Neural progenitor cell (in vitro differentiated cells): ENCODE results near the gene NAB2. TPM values are rescaled to one million over a fixed set of nuclear protein-coding genes. Genes with fewer than 3 reads are reported as not detected.
A peak's percentile ranks its signal among the peaks of the same experiment; 100 is the strongest.

Source experiments
- DNase-seq: peaks from one replicate; pipeline ENCODE4 v3.0.0-alpha.2; 2016; ENCODE audit warnings: low spot score
- H2AFZ ChIP-seq: fragments of 200-600 bp; sonication (generic); replicated peaks from 2 replicates; pipeline ENCODE4 v1.6.1; 2016; ENCODE audit warnings: antibody characterized with exemption
- H3F3A ChIP-seq: fragments of 200-600 bp; sonication (generic); 2 replicates; pipeline ENCODE4 v1.6.1; 2016; ENCODE audit warnings: antibody characterized with exemption, low read depth
- H3K27ac ChIP-seq: fragments of 200-600 bp; sonication (generic); 2 replicates; pipeline ENCODE4 v1.5.1; 2016; ENCODE audit warnings: mild to moderate bottlenecking
- H3K27me3 ChIP-seq: fragments of 200-600 bp; sonication (generic); 2 replicates; pipeline ENCODE4 v1.6.1; 2016; ENCODE audit warnings: mild to moderate bottlenecking, moderate library complexity
- H3K36me3 ChIP-seq: fragments of 200-600 bp; sonication (generic); 2 replicates; pipeline ENCODE4 v1.5.1; 2016
- H3K4me1 ChIP-seq: fragments of 200-600 bp; sonication (generic); 2 replicates; pipeline ENCODE4 v1.6.1; 2016; ENCODE audit warnings: mixed run types
- H3K4me2 ChIP-seq: fragments of 200-600 bp; sonication (generic); 2 replicates; pipeline ENCODE4 v1.6.1; 2016
- H3K4me3 ChIP-seq: fragments of 200-600 bp; sonication (generic); 2 replicates; pipeline ENCODE4 v1.5.1; 2016
- H3K79me2 ChIP-seq: fragments of 200-600 bp; sonication (generic); 2 replicates; pipeline ENCODE4 v1.6.1; 2016; ENCODE audit warnings: low read depth
- H3K9ac ChIP-seq: fragments of 200-600 bp; sonication (generic); 2 replicates; pipeline ENCODE4 v1.6.1; 2016
- H3K9me3 ChIP-seq: fragments of 200-600 bp; sonication (generic); 2 replicates; pipeline ENCODE4 v1.5.1; 2016; ENCODE audit warnings: low read depth
- H4K20me1 ChIP-seq: fragments of 200-600 bp; sonication (generic); 2 replicates; pipeline ENCODE4 v1.6.1; 2016; ENCODE audit warnings: low read depth
- H3K27ac Mint-ChIP-seq: 3 replicates; pipeline ENCODE4 v1.8.0; 2021; ENCODE audit warnings: mixed read lengths
- H3K27me3 Mint-ChIP-seq: 2 replicates; pipeline ENCODE4 v1.8.0; 2022; ENCODE audit warnings: low read depth, mild to moderate bottlenecking, inconsistent platforms, moderate library complexity, mixed read lengths; ENCODE audit not compliant: insufficient read depth
- H3K36me3 Mint-ChIP-seq: 3 replicates; pipeline ENCODE4 v1.8.0; 2021; ENCODE audit warnings: mixed read lengths
- H3K4me1 Mint-ChIP-seq: 3 replicates; pipeline ENCODE4 v1.8.0; 2021; ENCODE audit warnings: mixed read lengths
- H3K4me3 Mint-ChIP-seq: 3 replicates; pipeline ENCODE4 v1.8.0; 2021; ENCODE audit warnings: mild to moderate bottlenecking, moderate library complexity, mixed read lengths
- H3K9me3 Mint-ChIP-seq: 3 replicates; pipeline ENCODE4 v1.8.0; 2020; ENCODE audit warnings: mixed read lengths
- CTCF ChIP-seq: fragments of 200-600 bp; sonication (generic); IDR thresholded peaks from 2 replicates; pipeline ENCODE4 v1.5.1; 2017; ENCODE audit warnings: antibody characterized with exemption, mild to moderate bottlenecking
- EZH2 ChIP-seq: fragments of 200-600 bp; sonication (generic); IDR thresholded peaks from 2 replicates; pipeline ENCODE4 v1.6.1; 2017; ENCODE audit warnings: antibody characterized with exemption, mild to moderate bottlenecking, moderate library complexity
- EZH2phosphoT487 ChIP-seq: fragments of 200-600 bp; sonication (generic); IDR thresholded peaks from 2 replicates; pipeline ENCODE4 v1.6.1; 2017; ENCODE audit warnings: antibody characterized with exemption
- total RNA-seq: library from RNA; depleted of rRNA; stranded (reverse); fragments of >200 nt; gene quantifications from 2 replicates; pipeline ENCODE4 v1.2.3, GENCODE V29; 2015; ENCODE audit warnings: low replicate concordance

Gene NAB2
- total RNA-seq, 1 donor from 2014 or later: 19.8 TPM

DNA sequence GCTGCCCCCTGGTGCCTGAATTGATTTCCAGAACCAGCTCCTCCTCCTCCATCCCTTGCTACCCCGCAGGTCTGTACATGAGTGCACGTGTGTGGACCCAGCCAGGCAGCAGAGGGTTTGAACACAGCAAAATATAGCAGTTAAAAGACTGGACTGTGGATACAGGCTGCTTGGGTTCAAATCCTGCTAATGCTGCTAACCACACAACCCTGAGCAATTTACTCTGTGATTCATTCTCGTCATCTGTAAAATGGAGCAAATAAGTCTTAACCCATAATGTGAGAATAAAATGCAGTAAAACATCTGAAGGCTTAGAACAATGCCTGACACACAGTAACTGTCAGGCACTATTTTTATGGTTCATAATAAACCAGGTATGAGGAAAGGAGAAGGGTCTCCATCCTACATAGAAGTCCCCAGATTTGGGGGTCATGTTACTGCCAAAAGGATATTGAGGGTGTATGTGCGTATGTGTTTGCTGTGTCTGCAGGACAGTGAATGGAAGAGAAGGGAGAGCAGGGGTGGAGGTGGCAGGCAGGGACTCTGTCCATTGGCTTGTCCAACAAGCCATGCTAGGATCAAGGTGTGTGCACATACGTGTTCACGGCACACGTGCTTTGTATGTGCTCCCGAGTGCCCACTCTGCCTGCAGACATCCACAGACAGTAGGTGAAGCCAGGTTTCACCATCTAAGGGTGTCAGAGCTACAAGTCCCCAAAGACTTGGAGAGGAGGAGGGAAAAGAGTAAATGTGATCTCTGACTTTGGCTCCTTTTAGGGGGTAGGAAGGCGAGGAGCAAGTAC is 23.8 kb downstream of the NAB2 start:
- no peak overlapping the region for H3K27ac ChIP-seq

GRCh38 chr12:57116580-57117281 is 27.8 kb downstream of the NAB2 start:
- Histone ChIP-seq H3K4me3 (no peak overlapping the region), H3K4me1 (no peaks in the 10 kb centered on the region), H3K27me3 (no peaks in the 10 kb centered on the region), H3F3A (peaks cover 3% of the 10 kb centered on the region), H3K36me3 (no peaks in the 10 kb centered on the region), H3K9ac (no peak overlapping the region), H3K4me2 (no peak overlapping the region), H2AFZ (no peak overlapping the region), H4K20me1 (no peaks in the 10 kb centered on the region), H3K9me3 (no peaks in the 10 kb centered on the region), H3K27ac (no peak overlapping the region), H3K79me2 (no peaks in the 10 kb centered on the region)
- Mint-ChIP-seq H3K9me3 (no peaks in the 10 kb centered on the region), H3K27me3 (no peaks in the 10 kb centered on the region), H3K4me3 (no peak overlapping the region), H3K4me1 (peaks cover 12% of the 10 kb centered on the region), H3K27ac (no peak overlapping the region), H3K36me3 (no peaks in the 10 kb centered on the region)
- DNase-seq: no peak
- TF ChIP-seq EZH2 (no peak), CTCF (no peak), EZH2phosphoT487 (no peak)

More for the DNA sequence above, 23.8 kb downstream of the NAB2 start:
- no peak for DNase-seq
- Mint-ChIP-seq H3K4me1 (peaks cover 44% of the 10 kb centered on the region), H3K9me3 (peaks cover 2% of the 10 kb centered on the region), H3K36me3 (no peaks in the 10 kb centered on the region), H3K4me3 (peak overlapping the region; percentile 86), H3K27me3 (no peaks in the 10 kb centered on the region), H3K27ac (no peak overlapping the region)
- TF ChIP-seq EZH2: no peak
- peak; percentile 89 for TF ChIP-seq CTCF
- no peaks in the 10 kb centered on the region for H3K27me3 ChIP-seq
- H3K36me3 ChIP-seq: no peaks in the 10 kb centered on the region
- H3K9me3 ChIP-seq: no peaks in the 10 kb centered on the region
- no peaks in the 10 kb centered on the region for H4K20me1 ChIP-seq
- no peak overlapping the region for H3K9ac ChIP-seq
- no peak overlapping the region for H2AFZ ChIP-seq
- peaks cover 3% of the 10 kb centered on the region for H3K79me2 ChIP-seq
- H3K4me3 ChIP-seq: peak overlapping the region; percentile 41
- H3K4me2 ChIP-seq: peak overlapping the region; percentile 81
- H3F3A ChIP-seq: peaks cover 20% of the 10 kb centered on the region
- H3K4me1 ChIP-seq: peaks cover 22% of the 10 kb centered on the region

- Mint-ChIP-seq H3K27me3 (peaks cover 2% of the 10 kb centered on the region), H3K4me1 (no peaks in the 10 kb centered on the region), H3K4me3 (no peak overlapping the region), H3K27ac (no peak overlapping the region), H3K36me3 (no peaks in the 10 kb centered on the region), H3K9me3 (peaks cover 2% of the 10 kb centered on the region)
- no peaks in the 10 kb centered on the region for H3F3A ChIP-seq
- no peak overlapping the region for H3K27ac ChIP-seq
- H3K9me3 ChIP-seq: no peaks in the 10 kb centered on the region
- H3K4me2 ChIP-seq: no peak overlapping the region
- no peak for TF ChIP-seq EZH2phosphoT487
- no peak for TF ChIP-seq EZH2
- TF ChIP-seq CTCF: no peak
- H2AFZ ChIP-seq: no peak overlapping the region
- H3K36me3 ChIP-seq: no peaks in the 10 kb centered on the region
- no peaks in the 10 kb centered on the region for H3K79me2 ChIP-seq
- H3K27me3 ChIP-seq: no peaks in the 10 kb centered on the region
- no peak for DNase-seq
- no peaks in the 10 kb centered on the region for H4K20me1 ChIP-seq
- no peaks in the 10 kb centered on the region for H3K4me1 ChIP-seq
- no peak overlapping the region for H3K4me3 ChIP-seq
- H3K9ac ChIP-seq: no peak overlapping the region
Measured at GRCh38 chr12:57118711-57119271, 29.9 kb downstream of the NAB2 start.
